ENCODE data around the gene RSBN1. TPM values are rescaled to one million over a fixed set of nuclear protein-coding genes. Genes with fewer than 3 reads are reported as not detected.

The RSBN1 gene
- total and polyA plus RNA-seq, 9 of the 15 experiments (the other 6 are each of a cell fraction or from before 2014, with no cell fraction given): 4.5 to 24.3 (median 13.0) TPM

Other genes starting within 250 kb of the RSBN1 start
- 20.4 and 20.6 TPM in 2 replicates for gene PHTF1, start 53.0 kb downstream of the RSBN1 start, total RNA-seq (2014; rRNA removed)
- 28.8 and 32.0 TPM in 2 replicates for gene PHTF1, start 53.0 kb downstream of the RSBN1 start, total RNA-seq (2014; rRNA removed; fragmentation: Illumina TruSeq; extraction: Trizol)
- 34.4 and 36.2 TPM in 2 replicates for gene PHTF1, start 53.0 kb downstream of the RSBN1 start, total RNA-seq (2015; rRNA removed; fragmentation: Illumina TruSeq; extraction: Trizol)
- 26.9 and 28.8 TPM in 2 replicates for gene PHTF1, start 53.0 kb downstream of the RSBN1 start, total RNA-seq (2021)
- gene PHTF1, start 53.0 kb downstream of the RSBN1 start, polyA plus RNA-seq (2011; rRNA removed): 14.7 and 23.0 TPM in 2 replicates
- 20.7 and 22.5 TPM in 2 replicates for gene PHTF1, start 53.0 kb downstream of the RSBN1 start, polyA plus RNA-seq (2014; fragmentation: Illumina TruSeq; extraction: Trizol)
- 10 to 100 TPM in 1 of 2 experiments, 1 to 10 TPM in 1; 8.4 to 10.8 TPM for gene PHTF1, start 53.0 kb downstream of the RSBN1 start, polyA plus RNA-seq (2014; fragmentation: Nextera tagmentation; extraction: Ambion mirVana)
- 20.9 and 23.8 TPM in 2 replicates for gene PHTF1, start 53.0 kb downstream of the RSBN1 start, polyA plus RNA-seq (2014; rRNA removed)
- gene PTPN22, start 59.2 kb upstream of the RSBN1 start, total RNA-seq (2014; rRNA removed): 0.82 and 1.3 TPM in 2 replicates
- 1.9 and 2.0 TPM in 2 replicates for gene PTPN22, start 59.2 kb upstream of the RSBN1 start, total RNA-seq (2014; rRNA removed; fragmentation: Illumina TruSeq; extraction: Trizol)
- 4.6 and 5.3 TPM in 2 replicates for gene PTPN22, start 59.2 kb upstream of the RSBN1 start, total RNA-seq (2015; rRNA removed; fragmentation: Illumina TruSeq; extraction: Trizol)
- 1.0 and 1.3 TPM in 2 replicates for gene PTPN22, start 59.2 kb upstream of the RSBN1 start, total RNA-seq (2021)
- gene PTPN22, start 59.2 kb upstream of the RSBN1 start, polyA plus RNA-seq (2011; rRNA removed): 0.45 and 0.76 TPM in 2 replicates
- 1.9 and 2.3 TPM in 2 replicates for gene PTPN22, start 59.2 kb upstream of the RSBN1 start, polyA plus RNA-seq (2014; fragmentation: Illumina TruSeq; extraction: Trizol)
- 1 to 10 TPM; 1.1 to 1.6 TPM for gene PTPN22, start 59.2 kb upstream of the RSBN1 start, polyA plus RNA-seq (2014; fragmentation: Nextera tagmentation; extraction: Ambion mirVana)
- 0.95 and 1.4 TPM in 2 replicates for gene PTPN22, start 59.2 kb upstream of the RSBN1 start, polyA plus RNA-seq (2014; rRNA removed)
- gene BCL2L15, start 75.1 kb upstream of the RSBN1 start, total RNA-seq (2014; rRNA removed): 0.09 and 0.12 TPM in 2 replicates
- gene BCL2L15, start 75.1 kb upstream of the RSBN1 start, total RNA-seq (2014; rRNA removed; fragmentation: Illumina TruSeq; extraction: Trizol): 0.32 and 0.33 TPM in 2 replicates
- 0.19 and 0.36 TPM in 2 replicates for gene BCL2L15, start 75.1 kb upstream of the RSBN1 start, total RNA-seq (2015; rRNA removed; fragmentation: Illumina TruSeq; extraction: Trizol)
- gene BCL2L15, start 75.1 kb upstream of the RSBN1 start, total RNA-seq (2021): 0.09 and 0.72 TPM in 2 replicates
- 0.25 and 0.74 TPM in 2 replicates for gene BCL2L15, start 75.1 kb upstream of the RSBN1 start, polyA plus RNA-seq (2011; rRNA removed)
- gene BCL2L15, start 75.1 kb upstream of the RSBN1 start, polyA plus RNA-seq (2014; fragmentation: Illumina TruSeq; extraction: Trizol): 0.06 and 0.26 TPM in 2 replicates
- gene BCL2L15, start 75.1 kb upstream of the RSBN1 start, polyA plus RNA-seq (2014; fragmentation: Nextera tagmentation; extraction: Ambion mirVana): under 1 TPM in 1 of 2 experiments, not detected in 1; 0.42 TPM
- 0.32 and 0.78 TPM in 2 replicates for gene BCL2L15, start 75.1 kb upstream of the RSBN1 start, polyA plus RNA-seq (2014; rRNA removed)
- 15.8 and 20.2 TPM in 2 replicates for gene AP4B1, start 92.3 kb upstream of the RSBN1 start, total RNA-seq (2014; rRNA removed)
- 24.6 and 30.4 TPM in 2 replicates for gene AP4B1, start 92.3 kb upstream of the RSBN1 start, total RNA-seq (2014; rRNA removed; fragmentation: Illumina TruSeq; extraction: Trizol)
- 21.2 and 21.7 TPM in 2 replicates for gene AP4B1, start 92.3 kb upstream of the RSBN1 start, total RNA-seq (2015; rRNA removed; fragmentation: Illumina TruSeq; extraction: Trizol)
- 22.2 and 23.8 TPM in 2 replicates for gene AP4B1, start 92.3 kb upstream of the RSBN1 start, total RNA-seq (2021)
- gene AP4B1, start 92.3 kb upstream of the RSBN1 start, polyA plus RNA-seq (2011; rRNA removed): 36.5 and 37.3 TPM in 2 replicates
- 26.7 and 28.5 TPM in 2 replicates for gene AP4B1, start 92.3 kb upstream of the RSBN1 start, polyA plus RNA-seq (2014; fragmentation: Illumina TruSeq; extraction: Trizol)
- gene AP4B1, start 92.3 kb upstream of the RSBN1 start, polyA plus RNA-seq (2014; fragmentation: Nextera tagmentation; extraction: Ambion mirVana): 10 to 100 TPM; 21.9 to 28.2 TPM
- 26.1 and 32.0 TPM in 2 replicates for gene AP4B1, start 92.3 kb upstream of the RSBN1 start, polyA plus RNA-seq (2014; rRNA removed)
- 10.6 and 15.8 TPM in 2 replicates for gene DCLRE1B, start 92.8 kb upstream of the RSBN1 start, total RNA-seq (2014; rRNA removed)
- 17.2 and 19.2 TPM in 2 replicates for gene DCLRE1B, start 92.8 kb upstream of the RSBN1 start, total RNA-seq (2014; rRNA removed; fragmentation: Illumina TruSeq; extraction: Trizol)
- gene DCLRE1B, start 92.8 kb upstream of the RSBN1 start, total RNA-seq (2015; rRNA removed; fragmentation: Illumina TruSeq; extraction: Trizol): 22.6 and 22.9 TPM in 2 replicates
- gene DCLRE1B, start 92.8 kb upstream of the RSBN1 start, total RNA-seq (2021): 22.8 and 23.7 TPM in 2 replicates
- 11.0 and 11.7 TPM in 2 replicates for gene DCLRE1B, start 92.8 kb upstream of the RSBN1 start, polyA plus RNA-seq (2011; rRNA removed)
- gene DCLRE1B, start 92.8 kb upstream of the RSBN1 start, polyA plus RNA-seq (2014; fragmentation: Illumina TruSeq; extraction: Trizol): 25.9 and 28.8 TPM in 2 replicates
- 10 to 100 TPM; 12.4 to 22.2 TPM for gene DCLRE1B, start 92.8 kb upstream of the RSBN1 start, polyA plus RNA-seq (2014; fragmentation: Nextera tagmentation; extraction: Ambion mirVana)
- 14.9 and 18.0 TPM in 2 replicates for gene DCLRE1B, start 92.8 kb upstream of the RSBN1 start, polyA plus RNA-seq (2014; rRNA removed)
- 20.2 and 28.3 TPM in 2 replicates for gene HIPK1, start 116.8 kb upstream of the RSBN1 start, total RNA-seq (2014; rRNA removed)
- gene HIPK1, start 116.8 kb upstream of the RSBN1 start, total RNA-seq (2014; rRNA removed; fragmentation: Illumina TruSeq; extraction: Trizol): 29.6 and 33.1 TPM in 2 replicates
- gene HIPK1, start 116.8 kb upstream of the RSBN1 start, total RNA-seq (2015; rRNA removed; fragmentation: Illumina TruSeq; extraction: Trizol): 28.6 and 29.6 TPM in 2 replicates
- gene HIPK1, start 116.8 kb upstream of the RSBN1 start, total RNA-seq (2021): 57.5 and 57.9 TPM in 2 replicates
- gene HIPK1, start 116.8 kb upstream of the RSBN1 start, polyA plus RNA-seq (2011; rRNA removed): 56.1 and 66.4 TPM in 2 replicates
- gene HIPK1, start 116.8 kb upstream of the RSBN1 start, polyA plus RNA-seq (2014; fragmentation: Illumina TruSeq; extraction: Trizol): 34.5 and 35.9 TPM in 2 replicates
- 10 to 100 TPM in 1 of 2 experiments, 1 to 10 TPM in 1; 10.0 to 10.9 TPM for gene HIPK1, start 116.8 kb upstream of the RSBN1 start, polyA plus RNA-seq (2014; fragmentation: Nextera tagmentation; extraction: Ambion mirVana)
- gene HIPK1, start 116.8 kb upstream of the RSBN1 start, polyA plus RNA-seq (2014; rRNA removed): 21.3 and 21.9 TPM in 2 replicates
- gene OLFML3, start 167.0 kb upstream of the RSBN1 start, total RNA-seq (2014; rRNA removed): not detected in 2 replicates
- 0.07 TPM in 1 of 2 replicates, not detected in the other for gene OLFML3, start 167.0 kb upstream of the RSBN1 start, total RNA-seq (2014; rRNA removed; fragmentation: Illumina TruSeq; extraction: Trizol)
- 0.07 and 0.08 TPM in 2 replicates for gene OLFML3, start 167.0 kb upstream of the RSBN1 start, total RNA-seq (2015; rRNA removed; fragmentation: Illumina TruSeq; extraction: Trizol)
- gene OLFML3, start 167.0 kb upstream of the RSBN1 start, total RNA-seq (2021): 0.13 and 0.16 TPM in 2 replicates
- gene OLFML3, start 167.0 kb upstream of the RSBN1 start, polyA plus RNA-seq (2011; rRNA removed): not detected in 2 replicates
- not detected in 2 replicates for gene OLFML3, start 167.0 kb upstream of the RSBN1 start, polyA plus RNA-seq (2014; fragmentation: Illumina TruSeq; extraction: Trizol)
- gene OLFML3, start 167.0 kb upstream of the RSBN1 start, polyA plus RNA-seq (2014; fragmentation: Nextera tagmentation; extraction: Ambion mirVana): not detected
- gene OLFML3, start 167.0 kb upstream of the RSBN1 start, polyA plus RNA-seq (2014; rRNA removed): not detected in 2 replicates